GOT3 (cell line): Measurements from ENCODE around the gene ACTRT2.

Experiments
- DNase-seq: peaks from one replicate; lab custom pipeline; 2025; ENCODE audit warnings: mixed read lengths; lab: John Stamatoyannopoulos, UW

The ACTRT2 gene

GRCh38 chr1:3055051-3055450 is 33.8 kb downstream of the ACTRT2 start:
- no peak for DNase-seq

- DNase-seq, result no peak
Observed at GRCh38 chr1:3056641-3057040, 35.4 kb downstream of the ACTRT2 start.

- no peak for DNase-seq
Observed at GRCh38 chr1:3058263-3059030, 37.2 kb downstream of the ACTRT2 start.

GRCh38 chr1:3060127-3060526 is 38.9 kb downstream of the ACTRT2 start:
- no peak for DNase-seq

GRCh38 chr1:3060601-3061551 is 39.6 kb downstream of the ACTRT2 start:
- DNase-seq, result no peak

- no peak for DNase-seq
Observed at GRCh38 chr1:3061566-3061965, 40.3 kb downstream of the ACTRT2 start.

GRCh38 chr1:3061981-3062615 is 40.8 kb downstream of the ACTRT2 start:
- no peak for DNase-seq

GRCh38 chr1:3062616-3063378 is 41.5 kb downstream of the ACTRT2 start:
- DNase-seq, result no peak

GRCh38 chr1:3063379-3064295 is 42.4 kb downstream of the ACTRT2 start:
- no peak for DNase-seq

- DNase-seq, result no peak
Observed at GRCh38 chr1:3064296-3064850, 43.1 kb downstream of the ACTRT2 start.

GRCh38 chr1:3064901-3065300 is 43.6 kb downstream of the ACTRT2 start:
- no peak for DNase-seq

- DNase-seq, result no peak
Observed at GRCh38 chr1:3065396-3065795, 44.1 kb downstream of the ACTRT2 start.

GRCh38 chr1:3065797-3066196 is 44.5 kb downstream of the ACTRT2 start:
- no peak for DNase-seq

GRCh38 chr1:3066250-3066711 is 45.0 kb downstream of the ACTRT2 start:
- DNase-seq, result no peak

GRCh38 chr1:3066826-3067225 is 45.6 kb downstream of the ACTRT2 start:
- DNase-seq, result no peak

GRCh38 chr1:3067301-3067670 is 46.0 kb downstream of the ACTRT2 start:
- DNase-seq, result no peak

GRCh38 chr1:3067671-3068563 is 46.6 kb downstream of the ACTRT2 start:
- DNase-seq, result no peak

- DNase-seq, result no peak
Observed at GRCh38 chr1:3068564-3069431, 47.5 kb downstream of the ACTRT2 start, which contains the start of gene PRDM16. Gene PRDM16, plus strand, starts transcription at chr1:3069203. Its CDS starts 57 bp downstream, at chr1:3069260.
